ENCODE measurements around the gene OTUD3. TPM values are rescaled to one million over a fixed set of nuclear protein-coding genes. Genes with fewer than 3 reads are reported as not detected.
A peak's percentile ranks its signal among the peaks of the same experiment; 100 is the strongest.

The OTUD3 gene
- total and polyA plus RNA-seq, 2 of the 13 experiments (the other 11 are each of a cell fraction or from before 2014, with no cell fraction given), result 5.2 to 7.5 TPM

- no peak overlapping the region for H3K4me3 ChIP-seq (replicated peaks in 1 of 3; ENCODE audit: insufficient read depth in 1 of 3, low read depth in 2 of 3, low read length in 3 of 3)
- peaks cover 4% of the 10 kb centered on the region; the same call in 1 of the 2 replicates for H4K20me1 ChIP-seq (ENCODE audit: insufficient read depth, low read length)
- peaks cover 59% of the 10 kb centered on the region for H3K79me2 ChIP-seq (ENCODE audit: insufficient read depth, low read length)
- no peaks in the 10 kb centered on the region for H3K9me3 ChIP-seq (ENCODE audit: low read length)
- in situ Hi-C loops (cut with HindIII; ENCODE audit: extremely low pct_ligation_motif_present, low pct_unique_long_range_greater_than_20kb), result no loop called here
- FAIRE-seq, result no peak
- no peak for DNase-seq (ENCODE audit: low spot score)
- no peak for ATAC-seq
- H3K27ac ChIP-seq (ENCODE audit: extremely low read length, insufficient read depth, low read length), result no peak overlapping the region
- peaks cover 46% of the 10 kb centered on the region for H3K4me1 ChIP-seq (ENCODE audit: insufficient read depth, low read length)
- POLR2A ChIA-PET, result no interaction called here
- intact Hi-C loops (cut with micrococcal nuclease; ENCODE audit: unreplicated experiment), result loop anchor here (10.0 kb wide), 1 partner anchor 75 kb away; the partner anchor contains the start of gene RNF186
- H3K36me3 ChIP-seq (replicated peaks in 1 of 2; ENCODE audit: control insufficient read depth in 1 of 2, insufficient read depth in 2 of 2, low read length in 2 of 2), result peaks cover 23 to 47% of the 10 kb centered on the region in 2 experiments
- no TSS peak for BruUV-seq (replicated peaks)
- H3K9ac ChIP-seq (ENCODE audit: insufficient read depth, low read depth, low read length), result 0 out of 2 replicates have a peak overlapping the region, but pooled peaks have one; percentile 5
- TF ChIP-seq E2F2 (CRISPR knock-in tag; IDR thresholded peaks at IDR 0.05; ENCODE audit: borderline replicate concordance), result no peak
- TF ChIP-seq SOX13 (IDR thresholded peaks at IDR 0.05), result no peak
- 0 out of 4 replicates have a peak, but pooled peaks of 1 of the 2 experiments have one; percentile 24 for TF ChIP-seq SOX13 (CRISPR knock-in tag; conservative IDR thresholded peaks at IDR 0.05 in 1 of 2, IDR thresholded peaks at IDR 0.05 in 1 of 2)
- H3K27me3 ChIP-seq (ENCODE audit: control insufficient read depth in 1 of 2, insufficient read depth in 2 of 2, low read length in 2 of 2), result no peaks in the 10 kb centered on the region
- no peak overlapping the region for H3K4me2 ChIP-seq (ENCODE audit: low read depth, low read length)
- CTCF ChIA-PET (ENCODE audit: low intra/inter-chr PET ratio, low total read pairs), result no interaction called here
- H2AFZ ChIP-seq (ENCODE audit: low read length), result no peak overlapping the region
Observed at GRCh38 chr1:19889656-19890055, 7.5 kb downstream of the OTUD3 start.

GRCh38 chr1:19892129-19892528, 9.9 kb downstream of the OTUD3 start:
- Histone ChIP-seq H4K20me1 (ENCODE audit: insufficient read depth, low read length) (peaks cover 4% of the 10 kb centered on the region; the same call in 1 of the 2 replicates), H3K27me3 (ENCODE audit: control insufficient read depth in 1 of 2, insufficient read depth in 2 of 2, low read length in 2 of 2) (no peaks in the 10 kb centered on the region), H2AFZ (ENCODE audit: low read length) (no peak overlapping the region), H3K4me1 (ENCODE audit: insufficient read depth, low read length) (peaks cover 32% of the 10 kb centered on the region), H3K79me2 (ENCODE audit: insufficient read depth, low read length) (peaks cover 39% of the 10 kb centered on the region), H3K4me2 (ENCODE audit: low read depth, low read length) (no peak overlapping the region), H3K9ac (ENCODE audit: insufficient read depth, low read depth, low read length) (no peak overlapping the region), H3K36me3 (replicated peaks in 1 of 2; ENCODE audit: control insufficient read depth in 1 of 2, insufficient read depth in 2 of 2, low read length in 2 of 2) (peaks cover 20 to 60% of the 10 kb centered on the region in 2 experiments), H3K9me3 (ENCODE audit: low read length) (no peaks in the 10 kb centered on the region), H3K4me3 (replicated peaks in 1 of 3; ENCODE audit: insufficient read depth in 1 of 3, low read depth in 2 of 3, low read length in 3 of 3) (no peak overlapping the region), H3K27ac (ENCODE audit: extremely low read length, insufficient read depth, low read length) (no peak overlapping the region)
- CTCF ChIA-PET (ENCODE audit: low intra/inter-chr PET ratio, low total read pairs), result no interaction called here
- FAIRE-seq (no peak), DNase-seq (ENCODE audit: low spot score) (no peak), ATAC-seq (no peak)
- in situ Hi-C loops (cut with HindIII; ENCODE audit: extremely low pct_ligation_motif_present, low pct_unique_long_range_greater_than_20kb), result no loop called here
- POLR2A ChIA-PET, result no interaction called here
- TF ChIP-seq XRCC5 (optimal IDR thresholded peaks at IDR 0.05; ENCODE audit: low read length) (no peak), TBX3 (IDR thresholded peaks at IDR 0.05; ENCODE audit: borderline replicate concordance) (no peak), ZNF652 (CRISPR knock-in tag; IDR thresholded peaks at IDR 0.05; ENCODE audit: borderline replicate concordance, low read depth) (no peak), IKZF1 (IDR thresholded peaks at IDR 0.05) (no peak), POLR2AphosphoS2 (IDR thresholded peaks at IDR 0.05; ENCODE audit: low read depth, low read length) (no peak), ZNF414 (CRISPR knock-in tag; IDR thresholded peaks at IDR 0.05) (no peak), E2F5 (CRISPR knock-in tag; conservative IDR thresholded peaks at IDR 0.05) (no peak)
- intact Hi-C loops (cut with micrococcal nuclease; ENCODE audit: unreplicated experiment), result no loop called here
- WGBS (ENCODE audit: low lambda C conversion rate), result 98% methylated on average over 3 of the region's 3 CpGs
- BruUV-seq (replicated peaks), result no TSS peak
